Measurements from ENCODE around the gene LKAAEAR1.

DNA sequence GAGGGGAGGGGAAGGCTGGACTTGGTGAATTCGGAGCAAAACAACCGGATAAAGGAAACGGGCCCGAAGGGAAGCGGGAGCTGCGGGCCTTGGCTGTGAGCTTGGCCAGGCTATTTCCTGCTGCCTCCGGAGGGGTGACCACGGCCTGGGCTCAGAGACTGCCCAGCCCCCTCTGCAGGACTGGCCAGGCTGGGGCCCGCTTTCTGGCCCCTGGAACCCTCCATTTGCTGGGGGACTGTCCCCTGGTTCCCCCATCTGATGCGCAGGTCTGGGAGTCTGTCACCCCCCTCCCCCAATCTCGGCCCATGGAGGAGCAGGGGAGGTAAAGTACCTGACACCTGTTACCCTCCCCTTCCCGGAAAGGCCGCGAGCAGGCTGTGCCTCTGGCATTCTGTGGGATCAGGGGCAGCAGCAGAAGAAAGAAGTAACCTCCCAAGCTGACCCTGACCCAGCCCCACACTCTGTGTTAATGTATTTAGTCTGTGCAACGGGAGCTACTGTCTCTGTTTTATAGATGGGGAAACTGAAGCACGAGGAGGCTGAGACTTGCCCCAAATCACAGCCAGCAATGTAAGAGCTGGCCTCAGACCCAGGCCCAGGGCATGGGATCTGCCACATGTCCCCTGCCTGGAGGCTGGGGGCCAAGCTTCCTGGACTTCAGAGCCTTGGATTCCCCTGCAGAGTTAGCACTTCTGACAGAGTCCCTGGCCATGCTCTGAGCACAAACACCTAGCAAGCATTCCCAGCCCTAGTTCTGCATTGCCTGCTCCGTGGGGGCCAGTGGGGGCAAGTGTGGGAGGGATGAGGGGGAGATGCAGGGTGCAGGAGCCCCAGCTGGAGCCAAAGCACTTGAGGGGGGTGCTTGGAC, 44.7 kb downstream of the LKAAEAR1 start:
- TF ChIP-seq POLR2A (IDR thresholded peaks at IDR 0.05) (no peak), POLR2AphosphoS5 (IDR thresholded peaks at IDR 0.05) (no peak), EP300 (IDR thresholded peaks at IDR 0.05) (no peak)
- TF ChIP-seq, protein P1, sequence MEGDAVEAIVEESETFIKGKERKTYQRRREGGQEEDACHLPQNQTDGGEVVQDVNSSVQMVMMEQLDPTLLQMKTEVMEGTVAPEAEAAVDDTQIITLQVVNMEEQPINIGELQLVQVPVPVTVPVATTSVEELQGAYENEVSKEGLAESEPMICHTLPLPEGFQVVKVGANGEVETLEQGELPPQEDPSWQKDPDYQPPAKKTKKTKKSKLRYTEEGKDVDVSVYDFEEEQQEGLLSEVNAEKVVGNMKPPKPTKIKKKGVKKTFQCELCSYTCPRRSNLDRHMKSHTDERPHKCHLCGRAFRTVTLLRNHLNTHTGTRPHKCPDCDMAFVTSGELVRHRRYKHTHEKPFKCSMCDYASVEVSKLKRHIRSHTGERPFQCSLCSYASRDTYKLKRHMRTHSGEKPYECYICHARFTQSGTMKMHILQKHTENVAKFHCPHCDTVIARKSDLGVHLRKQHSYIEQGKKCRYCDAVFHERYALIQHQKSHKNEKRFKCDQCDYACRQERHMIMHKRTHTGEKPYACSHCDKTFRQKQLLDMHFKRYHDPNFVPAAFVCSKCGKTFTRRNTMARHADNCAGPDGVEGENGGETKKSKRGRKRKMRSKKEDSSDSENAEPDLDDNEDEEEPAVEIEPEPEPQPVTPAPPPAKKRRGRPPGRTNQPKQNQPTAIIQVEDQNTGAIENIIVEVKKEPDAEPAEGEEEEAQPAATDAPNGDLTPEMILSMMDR (IDR thresholded peaks at IDR 0.05) = no peak
